GM23338 (cell line): Measurements from ENCODE around the gene RASA3. TPM values are rescaled to one million over a fixed set of nuclear protein-coding genes. Genes with fewer than 3 reads are reported as not detected.
"Not testable (repeated sequence)": the region's sequence is repeated elsewhere in the genome, so short reads cannot be mapped to it uniquely, and the experiment has no call there.

Source experiments
- ATAC-seq: fragments of 200-7000 bp; cut with Tn5 transposase; 3 replicates; pipeline ENCODE4 v1.9.1; 2020
- DNase-seq: peaks from one replicate; pipeline ENCODE4 v3.0.0-alpha.2; 2015; ENCODE audit warnings: low spot score
- H2AFZ ChIP-seq: fragments of 200-600 bp; sonication (generic); 2 replicates; pipeline ENCODE4 v1.8.0; 2016; ENCODE audit warnings: antibody characterized with exemption, mild to moderate bottlenecking, moderate library complexity
- H3F3A ChIP-seq: fragments of 200-600 bp; sonication (generic); replicated peaks from 2 replicates; pipeline ENCODE4 v1.8.0; 2017; ENCODE audit warnings: antibody characterized with exemption, mixed run types, low read depth
- H3K27ac ChIP-seq: fragments of 200-600 bp; sonication (generic); 2 replicates; pipeline ENCODE4 v1.6.1; 2016; ENCODE audit warnings: low read depth
- H3K27me3 ChIP-seq: fragments of 200-600 bp; sonication (generic); 2 replicates; pipeline ENCODE4 v1.8.0; 2016; ENCODE audit warnings: mild to moderate bottlenecking, mixed run types, moderate library complexity; ENCODE audit not compliant: insufficient read depth
- H3K36me3 ChIP-seq: fragments of 200-600 bp; sonication (generic); 2 replicates; pipeline ENCODE4 v1.8.0; 2016; ENCODE audit warnings: mild to moderate bottlenecking; ENCODE audit not compliant: insufficient read depth
- H3K4me1 ChIP-seq: fragments of 200-600 bp; sonication (generic); 2 replicates; pipeline ENCODE4 v1.8.0; 2016; ENCODE audit warnings: mild to moderate bottlenecking, moderate library complexity; ENCODE audit not compliant: insufficient read depth
- H3K4me2 ChIP-seq: fragments of 200-600 bp; sonication (generic); 2 replicates; pipeline ENCODE4 v1.7.1; 2017; ENCODE audit warnings: mixed run types
- H3K4me3 ChIP-seq: fragments of 200-600 bp; sonication (generic); 2 replicates; pipeline ENCODE4 v1.6.1; 2016; ENCODE audit warnings: mixed run types
- H3K79me2 ChIP-seq: fragments of 200-600 bp; sonication (generic); replicated peaks from 2 replicates; pipeline ENCODE4 v1.8.0; 2017; ENCODE audit warnings: mild to moderate bottlenecking; ENCODE audit not compliant: insufficient read depth
- H3K9me2 ChIP-seq: fragments of 200-600 bp; sonication (generic); 2 replicates; pipeline ENCODE4 v1.8.0; 2017; ENCODE audit not compliant: insufficient read depth
- H4K20me1 ChIP-seq: fragments of 200-600 bp; sonication (generic); replicated peaks from 2 replicates; pipeline ENCODE4 v1.8.0; 2017; ENCODE audit warnings: mild to moderate bottlenecking; ENCODE audit not compliant: insufficient read depth
- H3K27ac Mint-ChIP-seq: 2 replicates; pipeline ENCODE4 v1.8.0; 2020; ENCODE audit warnings: inconsistent platforms, mild to moderate bottlenecking, moderate library complexity, mixed read lengths
- H3K27me3 Mint-ChIP-seq: 3 replicates; pipeline ENCODE4 v1.8.0; 2022; ENCODE audit warnings: low read depth, mild to moderate bottlenecking, moderate library complexity, mixed read lengths, inconsistent platforms; ENCODE audit not compliant: insufficient read depth, poor library complexity
- H3K36me3 Mint-ChIP-seq: 3 replicates; pipeline ENCODE4 v1.8.0; 2021; ENCODE audit warnings: low read depth, mild to moderate bottlenecking, inconsistent platforms, moderate library complexity, mixed read lengths
- H3K4me1 Mint-ChIP-seq: 3 replicates; pipeline ENCODE4 v1.8.0; 2020; ENCODE audit warnings: mild to moderate bottlenecking, inconsistent platforms, mixed read lengths
- H3K4me3 Mint-ChIP-seq: 3 replicates; pipeline ENCODE4 v1.8.0; 2021; ENCODE audit warnings: moderate library complexity, mild to moderate bottlenecking, inconsistent platforms, mixed read lengths
- H3K9me3 Mint-ChIP-seq: 3 replicates; pipeline ENCODE4 v1.8.0; 2020; ENCODE audit warnings: moderate library complexity, mild to moderate bottlenecking, inconsistent platforms, mixed read lengths
- EZH2 ChIP-seq: fragments of 200-600 bp; sonication (generic); IDR thresholded peaks from one replicate; pipeline ENCODE4 v1.8.0; 2017; ENCODE audit warnings: antibody characterized with exemption, mild to moderate bottlenecking, low read depth; ENCODE audit not compliant: unreplicated experiment
- EZH2phosphoT487 ChIP-seq: fragments of 200-600 bp; sonication (generic); IDR thresholded peaks from one replicate; pipeline ENCODE4 v1.8.1; 2018; ENCODE audit warnings: antibody characterized with exemption; ENCODE audit not compliant: unreplicated experiment
- POLR2AphosphoS5 ChIP-seq: IDR thresholded peaks from 2 replicates; pipeline ENCODE4 v1.6.1; 2016; ENCODE audit warnings: antibody characterized with exemption, low read depth
- REST ChIP-seq: IDR thresholded peaks from one replicate; pipeline ENCODE4 v1.6.1; 2018; ENCODE audit warnings: antibody characterized with exemption; ENCODE audit not compliant: unreplicated experiment
- polyA plus RNA-seq: library from polyadenylated mRNA; unstranded; fragments of >200 nt; fragmentation: Nextera tagmentation; extraction: Ambion mirVana; gene quantifications from 2 replicates; pipeline ENCODE4 v1.2.1, GENCODE V29; 2016
- total RNA-seq: library from RNA; depleted of rRNA; stranded (reverse); fragments of >200 nt; shearing (Covaris generic); gene quantifications from 2 replicates; pipeline ENCODE4 v1.2.3, GENCODE V29; 2014
- TF ChIP-seq, protein P1 (sequence below): fragments of 250-450 bp; sonication (Bioruptor Pico); IDR thresholded peaks from 2 replicates; pipeline ENCODE4 v1.5.0; 2020; ENCODE audit warnings: mild to moderate bottlenecking, moderate library complexity
- TF ChIP-seq, protein P2 (sequence below), 2 experiments: fragments of 200-600 bp in 1 of 2; sonication (generic) in 1 of 2; conservative IDR thresholded peaks; 2 replicates each; pipeline versions ENCODE4 v1.5.1 to v1.6.1; 2016 to 2017; ENCODE audit warnings: antibody characterized with exemption in 2 of 2, low read depth in 2 of 2, mild to moderate bottlenecking in 2 of 2, moderate library complexity in 1 of 2
- TF ChIP-seq, protein P3 (sequence below): IDR thresholded peaks from 2 replicates; pipeline ENCODE4 v1.6.1; 2016; ENCODE audit warnings: antibody characterized with exemption

The RASA3 gene
- total and polyA plus RNA-seq, 2 experiments from 2014 or later = 11.2 to 20.7 TPM

- ATAC-seq, H3K36me3 ChIP-seq, H3K4me2 ChIP-seq, H3K36me3 Mint-ChIP-seq, H2AFZ ChIP-seq, H3K4me3 Mint-ChIP-seq, H3K4me3 ChIP-seq, H3K27ac ChIP-seq, H3K27me3 ChIP-seq, DNase-seq, H3K4me1 ChIP-seq, H3K9me2 ChIP-seq, H3F3A ChIP-seq, H4K20me1 ChIP-seq: not testable (repeated sequence)
- Mint-ChIP-seq H3K27me3 (peaks cover 17% of the 10 kb centered on the region), H3K4me1 (peaks cover 14% of the 10 kb centered on the region), H3K27ac (peak overlapping the region; percentile 68; the same call in 1 of the 2 replicates), H3K9me3 (peaks cover 11% of the 10 kb centered on the region)
- H3K79me2 ChIP-seq = peaks cover 56% of the 10 kb centered on the region
Observed at GRCh38 chr13:114098689-114099056, 33.8 kb downstream of the RASA3 start.

DNA sequence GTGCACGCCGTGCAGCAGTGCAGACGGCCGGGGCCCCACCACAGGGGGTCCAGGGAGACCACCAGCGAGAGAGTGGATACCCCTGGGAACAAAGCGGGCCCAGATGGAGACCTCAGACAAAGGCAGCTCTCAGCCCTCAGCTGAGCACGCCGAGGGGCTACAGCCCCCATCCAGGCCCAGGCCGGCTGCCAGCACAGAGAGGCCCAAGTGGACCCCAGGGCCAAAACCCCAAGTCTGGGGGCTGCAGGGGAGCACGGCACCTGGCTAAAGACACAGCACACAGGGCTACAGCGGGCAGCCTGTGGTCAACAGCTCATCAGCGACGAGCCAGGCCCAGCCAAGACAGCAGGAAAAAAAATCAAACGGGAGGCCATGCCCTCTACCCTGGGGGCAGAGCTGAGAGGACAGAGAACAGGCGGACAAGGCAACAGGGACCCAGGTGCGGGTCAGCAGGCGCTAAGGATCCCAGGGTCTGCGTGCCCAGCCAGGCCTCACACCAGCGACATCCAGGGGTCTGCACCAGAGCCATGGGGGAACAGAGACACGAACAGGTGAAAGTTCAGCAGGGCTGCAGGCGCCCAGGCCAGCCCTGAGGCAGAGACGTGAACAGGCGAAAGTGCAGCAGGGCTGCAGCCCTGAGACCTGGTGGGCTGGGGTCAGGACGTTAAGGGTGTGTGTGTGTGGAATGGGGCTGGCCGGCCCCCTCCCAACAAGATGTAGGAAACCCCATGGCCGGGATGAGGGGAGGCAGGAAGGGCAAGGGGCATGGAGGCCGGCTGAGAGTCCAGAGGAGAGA is 34.3 kb downstream of the RASA3 start:
- ATAC-seq = no peak; the same call in 1 of the 3 replicates
- no peaks in the 10 kb centered on the region for H3K27me3 ChIP-seq
- no peak overlapping the region for H3K4me3 Mint-ChIP-seq
- H3K36me3 Mint-ChIP-seq = peaks cover 7% of the 10 kb centered on the region
- no peak overlapping the region for H3K4me3 ChIP-seq
- H3K36me3 ChIP-seq = no peaks in the 10 kb centered on the region
- H2AFZ ChIP-seq = no peak overlapping the region
- no peak overlapping the region for H3K4me2 ChIP-seq
- no peaks in the 10 kb centered on the region for H3K4me1 ChIP-seq
- peak overlapping the region; percentile 59; the same call in 1 of the 2 replicates for H3K27ac ChIP-seq
- no peaks in the 10 kb centered on the region for H3K9me2 ChIP-seq
- peak overlapping the region; percentile 68 for H3K27ac Mint-ChIP-seq
- H3K79me2 ChIP-seq = peaks cover 58% of the 10 kb centered on the region
- H3K9me3 Mint-ChIP-seq = peaks cover 15% of the 10 kb centered on the region
- DNase-seq = no peak
- no peaks in the 10 kb centered on the region; the same call in 1 of the 2 replicates for H4K20me1 ChIP-seq
- peaks cover 17% of the 10 kb centered on the region for H3K27me3 Mint-ChIP-seq
- 0 out of 2 replicates have a peak, but pooled peaks cover 3% of the 10 kb centered on the region for H3F3A ChIP-seq
- H3K4me1 Mint-ChIP-seq = peaks cover 14% of the 10 kb centered on the region
- TF ChIP-seq, protein P1, sequence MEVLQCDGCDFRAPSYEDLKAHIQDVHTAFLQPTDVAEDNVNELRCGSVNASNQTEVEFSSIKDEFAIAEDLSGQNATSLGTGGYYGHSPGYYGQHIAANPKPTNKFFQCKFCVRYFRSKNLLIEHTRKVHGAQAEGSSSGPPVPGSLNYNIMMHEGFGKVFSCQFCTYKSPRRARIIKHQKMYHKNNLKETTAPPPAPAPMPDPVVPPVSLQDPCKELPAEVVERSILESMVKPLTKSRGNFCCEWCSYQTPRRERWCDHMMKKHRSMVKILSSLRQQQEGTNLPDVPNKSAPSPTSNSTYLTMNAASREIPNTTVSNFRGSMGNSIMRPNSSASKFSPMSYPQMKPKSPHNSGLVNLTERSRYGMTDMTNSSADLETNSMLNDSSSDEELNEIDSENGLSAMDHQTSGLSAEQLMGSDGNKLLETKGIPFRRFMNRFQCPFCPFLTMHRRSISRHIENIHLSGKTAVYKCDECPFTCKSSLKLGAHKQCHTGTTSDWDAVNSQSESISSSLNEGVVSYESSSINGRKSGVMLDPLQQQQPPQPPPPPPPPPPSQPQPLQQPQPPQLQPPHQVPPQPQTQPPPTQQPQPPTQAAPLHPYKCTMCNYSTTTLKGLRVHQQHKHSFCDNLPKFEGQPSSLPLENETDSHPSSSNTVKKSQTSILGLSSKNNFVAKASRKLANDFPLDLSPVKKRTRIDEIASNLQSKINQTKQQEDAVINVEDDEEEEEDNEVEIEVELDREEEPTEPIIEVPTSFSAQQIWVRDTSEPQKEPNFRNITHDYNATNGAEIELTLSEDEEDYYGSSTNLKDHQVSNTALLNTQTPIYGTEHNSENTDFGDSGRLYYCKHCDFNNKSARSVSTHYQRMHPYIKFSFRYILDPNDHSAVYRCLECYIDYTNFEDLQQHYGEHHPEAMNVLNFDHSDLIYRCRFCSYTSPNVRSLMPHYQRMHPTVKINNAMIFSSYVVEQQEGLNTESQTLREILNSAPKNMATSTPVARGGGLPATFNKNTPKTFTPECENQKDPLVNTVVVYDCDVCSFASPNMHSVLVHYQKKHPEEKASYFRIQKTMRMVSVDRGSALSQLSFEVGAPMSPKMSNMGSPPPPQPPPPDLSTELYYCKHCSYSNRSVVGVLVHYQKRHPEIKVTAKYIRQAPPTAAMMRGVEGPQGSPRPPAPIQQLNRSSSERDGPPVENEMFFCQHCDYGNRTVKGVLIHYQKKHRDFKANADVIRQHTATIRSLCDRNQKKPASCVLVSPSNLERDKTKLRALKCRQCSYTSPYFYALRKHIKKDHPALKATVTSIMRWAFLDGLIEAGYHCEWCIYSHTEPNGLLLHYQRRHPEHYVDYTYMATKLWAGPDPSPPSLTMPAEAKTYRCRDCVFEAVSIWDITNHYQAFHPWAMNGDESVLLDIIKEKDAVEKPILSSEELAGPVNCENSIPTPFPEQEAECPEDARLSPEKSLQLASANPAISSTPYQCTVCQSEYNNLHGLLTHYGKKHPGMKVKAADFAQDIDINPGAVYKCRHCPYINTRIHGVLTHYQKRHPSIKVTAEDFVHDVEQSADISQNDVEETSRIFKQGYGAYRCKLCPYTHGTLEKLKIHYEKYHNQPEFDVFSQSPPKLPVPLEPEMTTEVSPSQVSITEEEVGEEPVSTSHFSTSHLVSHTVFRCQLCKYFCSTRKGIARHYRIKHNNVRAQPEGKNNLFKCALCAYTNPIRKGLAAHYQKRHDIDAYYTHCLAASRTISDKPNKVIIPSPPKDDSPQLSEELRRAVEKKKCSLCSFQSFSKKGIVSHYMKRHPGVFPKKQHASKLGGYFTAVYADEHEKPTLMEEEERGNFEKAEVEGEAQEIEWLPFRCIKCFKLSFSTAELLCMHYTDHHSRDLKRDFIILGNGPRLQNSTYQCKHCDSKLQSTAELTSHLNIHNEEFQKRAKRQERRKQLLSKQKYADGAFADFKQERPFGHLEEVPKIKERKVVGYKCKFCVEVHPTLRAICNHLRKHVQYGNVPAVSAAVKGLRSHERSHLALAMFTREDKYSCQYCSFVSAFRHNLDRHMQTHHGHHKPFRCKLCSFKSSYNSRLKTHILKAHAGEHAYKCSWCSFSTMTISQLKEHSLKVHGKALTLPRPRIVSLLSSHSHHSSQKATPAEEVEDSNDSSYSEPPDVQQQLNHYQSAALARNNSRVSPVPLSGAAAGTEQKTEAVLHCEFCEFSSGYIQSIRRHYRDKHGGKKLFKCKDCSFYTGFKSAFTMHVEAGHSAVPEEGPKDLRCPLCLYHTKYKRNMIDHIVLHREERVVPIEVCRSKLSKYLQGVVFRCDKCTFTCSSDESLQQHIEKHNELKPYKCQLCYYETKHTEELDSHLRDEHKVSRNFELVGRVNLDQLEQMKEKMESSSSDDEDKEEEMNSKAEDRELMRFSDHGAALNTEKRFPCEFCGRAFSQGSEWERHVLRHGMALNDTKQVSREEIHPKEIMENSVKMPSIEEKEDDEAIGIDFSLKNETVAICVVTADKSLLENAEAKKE (CRISPR knock-in tag) = no peak
- TF ChIP-seq EZH2phosphoT487 (no peak), POLR2AphosphoS5 (no peak), REST (no peak), EZH2 (no peak)
- TF ChIP-seq, protein P2, sequence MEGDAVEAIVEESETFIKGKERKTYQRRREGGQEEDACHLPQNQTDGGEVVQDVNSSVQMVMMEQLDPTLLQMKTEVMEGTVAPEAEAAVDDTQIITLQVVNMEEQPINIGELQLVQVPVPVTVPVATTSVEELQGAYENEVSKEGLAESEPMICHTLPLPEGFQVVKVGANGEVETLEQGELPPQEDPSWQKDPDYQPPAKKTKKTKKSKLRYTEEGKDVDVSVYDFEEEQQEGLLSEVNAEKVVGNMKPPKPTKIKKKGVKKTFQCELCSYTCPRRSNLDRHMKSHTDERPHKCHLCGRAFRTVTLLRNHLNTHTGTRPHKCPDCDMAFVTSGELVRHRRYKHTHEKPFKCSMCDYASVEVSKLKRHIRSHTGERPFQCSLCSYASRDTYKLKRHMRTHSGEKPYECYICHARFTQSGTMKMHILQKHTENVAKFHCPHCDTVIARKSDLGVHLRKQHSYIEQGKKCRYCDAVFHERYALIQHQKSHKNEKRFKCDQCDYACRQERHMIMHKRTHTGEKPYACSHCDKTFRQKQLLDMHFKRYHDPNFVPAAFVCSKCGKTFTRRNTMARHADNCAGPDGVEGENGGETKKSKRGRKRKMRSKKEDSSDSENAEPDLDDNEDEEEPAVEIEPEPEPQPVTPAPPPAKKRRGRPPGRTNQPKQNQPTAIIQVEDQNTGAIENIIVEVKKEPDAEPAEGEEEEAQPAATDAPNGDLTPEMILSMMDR (conservative IDR thresholded peaks at IDR 0.05; ENCODE audit: low read depth in 2 of 2) = no peak
- TF ChIP-seq, protein P3, sequence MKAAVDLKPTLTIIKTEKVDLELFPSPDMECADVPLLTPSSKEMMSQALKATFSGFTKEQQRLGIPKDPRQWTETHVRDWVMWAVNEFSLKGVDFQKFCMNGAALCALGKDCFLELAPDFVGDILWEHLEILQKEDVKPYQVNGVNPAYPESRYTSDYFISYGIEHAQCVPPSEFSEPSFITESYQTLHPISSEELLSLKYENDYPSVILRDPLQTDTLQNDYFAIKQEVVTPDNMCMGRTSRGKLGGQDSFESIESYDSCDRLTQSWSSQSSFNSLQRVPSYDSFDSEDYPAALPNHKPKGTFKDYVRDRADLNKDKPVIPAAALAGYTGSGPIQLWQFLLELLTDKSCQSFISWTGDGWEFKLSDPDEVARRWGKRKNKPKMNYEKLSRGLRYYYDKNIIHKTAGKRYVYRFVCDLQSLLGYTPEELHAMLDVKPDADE = no peak
